ENCODE measurements around the gene CD48.

- TF ChIP-seq TAF1 (conservative IDR thresholded peaks at IDR 0.05) = no peak
- TF ChIP-seq CTCF (IDR thresholded peaks at IDR 0.05; ENCODE audit: low read depth, low read length, missing input control) = no peak
- TF ChIP-seq NR2F2 (IDR thresholded peaks at IDR 0.05) = no peak
- no peak for TF ChIP-seq MAX (IDR thresholded peaks at IDR 0.05)
- no peak for TF ChIP-seq FOXA1 (IDR thresholded peaks at IDR 0.05)
- no peak for TF ChIP-seq YY1 (IDR thresholded peaks at IDR 0.05)
- no peak for TF ChIP-seq GABPA (IDR thresholded peaks at IDR 0.05 in 1 of 2, conservative IDR thresholded peaks at IDR 0.05 in 1 of 2)
Measured at GRCh38 chr1:160629286-160630210, 82.1 kb downstream of the CD48 start.

Measured in liver (tissue), 3 donors.